ENCODE data around the gene RARA. TPM values are rescaled to one million over a fixed set of nuclear protein-coding genes. Genes with fewer than 3 reads are reported as not detected.
"Not testable (repeated sequence)": the region's sequence is repeated elsewhere in the genome, so short reads cannot be mapped to it uniquely, and the experiment has no call there.

RARA gene
- total RNA-seq, 1 donor from 2014 or later: 18.6 TPM

- intact Hi-C loops (cut with micrococcal nuclease); ATAC-seq; DNase-seq: not testable (repeated sequence)
These were observed 77.6 kb downstream of the RARA start for GRCh38 chr17:40386555-40386954.

GRCh38 chr17:40399185-40399584 lies 90.2 kb downstream of the RARA start:
- DNase-seq (no peak), ATAC-seq (peak; percentile 47)
- intact Hi-C loops (cut with micrococcal nuclease): no loop called here

- intact Hi-C loops (cut with micrococcal nuclease): no loop called here
- ATAC-seq: no peak
These were observed 93.7 kb downstream of the RARA start for GRCh38 chr17:40402668-40403067.

GRCh38 chr17:40404003-40404402 lies 95.0 kb downstream of the RARA start:
- intact Hi-C loops (cut with micrococcal nuclease): no loop called here
- ATAC-seq (no peak), DNase-seq (no peak)

More at GRCh38 chr17:40402668-40403067, 93.7 kb downstream of the RARA start:
- DNase-seq: no peak

Other genes with a start within 250 kb of the RARA start
- gene THRA, start 246.2 kb upstream of the RARA start, total RNA-seq: 98.1 TPM
- gene NR1D1, start 208.6 kb upstream of the RARA start, total RNA-seq: 21.5 TPM
- gene MSL1, start 187.2 kb upstream of the RARA start, total RNA-seq: 49.1 TPM
- gene CASC3, start 168.6 kb upstream of the RARA start, total RNA-seq: 48.1 TPM
- gene RAPGEFL1, start 131.7 kb upstream of the RARA start, total RNA-seq: 3.8 TPM
- gene WIPF2, start 89.9 kb upstream of the RARA start, total RNA-seq: 11.3 TPM
- 0.99 TPM for gene CDC6, start 21.3 kb upstream of the RARA start, total RNA-seq
- 1.2 TPM for gene GJD3, start 55.6 kb downstream of the RARA start, total RNA-seq
- 1.1 TPM for gene TOP2A, start 108.7 kb downstream of the RARA start, total RNA-seq
- gene IGFBP4, start 134.3 kb downstream of the RARA start, total RNA-seq: 176 TPM
- gene TNS4, start 192.4 kb downstream of the RARA start, total RNA-seq: not detected

Data from left ventricle myocardium superior (tissue), 1 donor.